GM19193 (cell line): ENCODE data around the gene USP36.

Source experiments
- POLR2A ChIP-seq: IDR thresholded peaks from 4 replicates; pipeline ENCODE4 v1.6.1; 2011; ENCODE audit not compliant: insufficient read depth, insufficient read length; ENCODE audit errors: extremely low read depth

Gene USP36

GRCh38 chr17:78853926-78854394 is 13.3 kb upstream of the USP36 start:
- TF ChIP-seq POLR2A = no peak

- no peak for TF ChIP-seq POLR2A
Observed at GRCh38 chr17:78852709-78853121, 12.1 kb upstream of the USP36 start.

- no peak for TF ChIP-seq POLR2A
Observed at GRCh38 chr17:78849026-78849425, 8.4 kb upstream of the USP36 start.

- no peak for TF ChIP-seq POLR2A
Observed at GRCh38 chr17:78847052-78847451, 6.4 kb upstream of the USP36 start.

GRCh38 chr17:78844301-78845005 is 3.8 kb upstream of the USP36 start:
- no peak for TF ChIP-seq POLR2A

GRCh38 chr17:78842881-78843565 is 2.4 kb upstream of the USP36 start:
- TF ChIP-seq POLR2A = no peak

- no peak for TF ChIP-seq POLR2A
Observed at GRCh38 chr17:78840530-78840779, 159 bp downstream of the USP36 start.

- TF ChIP-seq POLR2A = no peak
Observed at GRCh38 chr17:78839762-78840529, 668 bp downstream of the USP36 start.

- TF ChIP-seq POLR2A = no peak
Observed at GRCh38 chr17:78839235-78839761, 1.3 kb downstream of the USP36 start.

- TF ChIP-seq POLR2A = no peak
Observed at GRCh38 chr17:78838574-78839005, 2.0 kb downstream of the USP36 start.

- no peak for TF ChIP-seq POLR2A
Observed at GRCh38 chr17:78836420-78837021, 4.1 kb downstream of the USP36 start.

GRCh38 chr17:78834571-78834970 is 6.0 kb downstream of the USP36 start:
- TF ChIP-seq POLR2A = no peak

- no peak for TF ChIP-seq POLR2A
Observed at GRCh38 chr17:78832541-78832810, 8.1 kb downstream of the USP36 start.

- TF ChIP-seq POLR2A = no peak
Observed at GRCh38 chr17:78831688-78832540, 8.7 kb downstream of the USP36 start.
